GM18505 (cell line): Measurements from ENCODE around the gene COMMD1.
"Not testable (repeated sequence)": the region's sequence is repeated elsewhere in the genome, so short reads cannot be mapped to it uniquely, and the experiment has no call there.

Experiments
- ATAC-seq: cut with Tn5 transposase; IDR thresholded peaks from one replicate; pipeline ENCODE4 v1.9.1; 2021; ENCODE audit not compliant: unreplicated experiment
- POLR2A ChIP-seq: IDR thresholded peaks from 4 replicates; pipeline ENCODE4 v1.6.1; 2011; ENCODE audit warnings: borderline replicate concordance; ENCODE audit not compliant: insufficient read depth, insufficient read length; ENCODE audit errors: extremely low read depth

The COMMD1 gene

GRCh38 chr2:61905372-61906185 lies at the start of gene COMMD1:
TSS of gene COMMD1 (plus strand) at chr2:61905674. CDS start at chr2:61905679, 5 bp downstream.
- peak; percentile 94 for TF ChIP-seq POLR2A
- ATAC-seq: peak; percentile 98

DNA sequence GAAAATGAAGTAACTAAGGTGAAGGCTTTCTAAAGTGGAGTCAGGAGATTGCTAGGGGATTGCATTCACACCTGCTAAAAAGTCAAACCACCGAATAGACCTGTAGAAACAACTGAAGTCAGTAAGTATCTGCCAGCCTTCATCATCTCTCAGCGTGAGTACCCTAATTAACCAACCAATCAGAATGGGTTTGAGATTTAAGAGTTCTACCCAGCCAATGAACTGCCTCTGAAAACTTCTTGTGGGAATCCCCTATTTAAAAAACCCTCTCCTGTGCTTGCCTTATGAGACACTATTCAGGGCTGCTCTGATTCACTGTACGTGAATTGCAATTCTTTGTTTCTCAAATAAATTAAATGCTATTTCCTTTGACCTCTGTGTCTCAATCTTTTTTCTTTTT lies 48.2 kb upstream of the COMMD1 start:
- no peak for TF ChIP-seq POLR2A
- no peak for ATAC-seq

DNA sequence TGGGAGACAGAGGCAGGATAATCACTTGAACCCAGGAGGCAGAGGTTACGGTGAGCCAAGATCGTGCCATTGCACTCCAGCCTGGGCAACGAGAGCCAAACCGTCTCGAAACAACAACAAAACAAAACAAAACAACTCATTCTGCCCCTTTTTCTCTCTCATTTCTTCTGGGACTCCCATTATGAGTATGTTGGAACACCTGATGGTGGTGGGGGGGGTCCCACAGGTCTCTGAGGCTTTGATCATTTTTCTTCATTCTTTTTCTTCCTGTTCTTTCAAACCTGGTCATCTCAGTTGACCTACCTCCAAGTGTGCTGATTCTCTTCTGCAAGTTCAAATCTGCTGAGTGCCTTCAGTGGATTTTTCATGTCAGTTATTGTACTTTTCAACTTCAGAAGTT lies 43.4 kb upstream of the COMMD1 start:
- TF ChIP-seq POLR2A: no peak
- ATAC-seq: no peak

GRCh38 chr2:61866482-61867089 lies 38.9 kb upstream of the COMMD1 start:
- not testable (repeated sequence) for ATAC-seq

- no peak for TF ChIP-seq POLR2A
- ATAC-seq: no peak
Observed at GRCh38 chr2:61876400-61876799, 29.1 kb upstream of the COMMD1 start.

DNA sequence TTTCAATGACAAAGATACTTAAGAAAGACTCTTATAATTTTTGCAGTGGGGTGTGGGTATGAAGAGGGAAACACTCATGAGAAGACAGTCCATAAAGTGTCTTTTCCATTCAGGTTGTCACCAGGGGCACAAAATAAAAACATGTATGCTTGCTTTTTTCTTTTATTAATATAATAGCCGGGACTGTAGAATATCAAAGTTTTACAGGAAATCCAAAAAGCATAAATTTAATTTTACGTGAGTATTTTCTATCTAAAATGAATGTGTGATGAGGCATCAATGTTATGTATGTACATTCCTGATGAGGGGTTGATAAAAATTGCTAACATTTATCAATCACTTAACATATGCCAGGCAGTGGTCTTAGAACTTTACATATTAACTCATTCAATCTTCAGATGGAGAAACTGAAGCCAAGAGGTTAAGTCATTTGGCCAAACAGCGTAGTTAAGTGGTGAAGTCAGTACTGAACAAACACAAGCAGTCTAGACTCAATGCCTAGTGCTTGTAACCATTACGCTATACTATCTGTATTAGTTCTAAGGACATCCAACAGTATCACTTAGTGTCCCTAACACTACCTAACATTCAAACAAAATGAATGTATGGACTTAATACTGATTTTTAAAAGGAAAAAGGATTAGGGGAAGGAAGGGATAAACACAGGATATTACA lies 27.8 kb upstream of the COMMD1 start:
- no peak for ATAC-seq

DNA sequence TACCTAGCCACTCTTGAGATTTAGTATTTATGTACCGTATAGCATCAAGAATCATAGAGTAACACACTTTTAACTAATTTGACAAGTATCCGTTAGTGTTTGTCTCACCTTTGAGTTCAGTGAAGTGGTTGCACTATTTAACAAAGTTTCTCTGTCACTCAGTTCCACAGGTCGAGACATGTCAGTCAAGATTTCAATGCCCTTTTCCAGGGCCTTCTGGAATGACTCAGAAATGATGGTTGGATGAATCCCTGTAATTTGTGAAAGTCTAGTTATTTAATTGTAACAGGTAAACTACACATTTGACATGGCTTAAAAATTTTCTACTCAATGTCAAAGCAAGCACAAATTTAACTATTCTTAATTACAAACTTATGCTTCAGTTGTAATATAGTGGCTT lies 26.7 kb upstream of the COMMD1 start:
- no peak for TF ChIP-seq POLR2A
- no peak for ATAC-seq

More for the DNA sequence above, 27.8 kb upstream of the COMMD1 start:
- TF ChIP-seq POLR2A: no peak

DNA sequence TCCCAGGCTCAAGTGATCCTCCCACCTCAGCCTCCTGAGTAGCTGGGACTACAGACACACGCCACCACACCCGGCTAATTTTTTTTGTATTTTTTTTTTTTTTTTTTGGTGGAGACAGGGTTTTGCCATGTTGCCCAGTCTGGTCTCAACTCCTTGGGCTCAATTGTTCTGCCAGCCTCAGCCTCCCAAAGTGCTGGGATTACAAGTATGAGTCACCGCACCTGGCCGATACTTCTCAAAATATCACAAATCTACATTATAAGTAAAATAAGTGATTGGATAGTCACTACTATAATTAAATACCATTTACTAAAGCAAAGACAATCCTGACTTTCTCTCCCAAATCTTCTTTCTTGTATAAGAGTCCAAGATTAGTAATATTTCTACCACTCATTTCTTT lies 26.1 kb upstream of the COMMD1 start:
- ATAC-seq: not testable (repeated sequence)

DNA sequence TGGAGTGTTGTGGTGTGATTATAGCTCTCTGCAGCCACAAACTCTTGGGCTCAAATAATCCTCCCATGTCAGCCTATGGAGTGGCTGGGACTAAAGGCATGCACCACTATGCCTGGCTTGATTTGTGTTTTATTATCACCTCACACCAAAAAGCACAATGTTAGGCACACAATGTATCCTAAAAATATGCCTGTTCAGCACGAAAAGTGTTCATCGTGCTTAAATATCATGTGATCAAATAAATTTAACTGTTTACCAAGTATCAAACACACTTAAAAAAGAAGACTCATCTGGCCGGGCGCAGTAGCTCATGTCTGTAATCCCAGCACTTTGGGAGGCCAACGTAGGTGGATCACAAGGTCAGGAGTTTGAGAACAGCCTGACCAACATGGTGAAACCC lies 22.6 kb upstream of the COMMD1 start:
- no peak for ATAC-seq
- no peak for TF ChIP-seq POLR2A

DNA sequence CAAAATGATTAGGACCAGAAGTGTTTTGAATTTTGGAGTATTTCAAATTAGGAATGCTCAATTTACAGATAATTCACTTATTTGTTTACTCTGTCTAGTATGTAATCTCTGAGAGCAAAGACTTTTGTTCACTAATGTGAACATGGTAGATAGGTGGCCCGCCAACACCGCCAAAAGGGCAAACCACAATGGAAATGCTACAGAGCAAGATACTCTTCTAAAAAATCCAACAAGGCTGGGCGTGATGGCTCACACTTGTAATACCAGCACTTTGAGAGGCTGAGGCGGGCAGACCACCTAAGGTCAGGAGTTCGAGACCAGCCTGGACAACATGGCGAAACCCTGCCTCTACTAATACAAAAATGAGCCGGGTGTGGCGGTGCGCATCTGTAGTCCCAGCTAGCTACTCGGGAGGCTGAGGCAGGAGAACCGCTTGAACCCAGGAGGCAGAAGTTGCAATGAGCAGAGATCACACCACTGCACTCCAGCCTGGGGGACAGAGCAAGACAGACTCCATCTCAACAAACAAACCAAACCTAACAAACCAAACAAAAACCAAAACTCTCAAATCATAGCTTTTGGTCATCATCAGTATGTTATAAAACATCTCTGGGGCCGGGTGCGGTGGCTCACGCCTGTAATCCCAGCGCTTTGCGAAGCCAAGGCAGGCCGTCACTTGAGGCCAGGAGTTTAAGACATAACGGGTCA lies 19.4 kb upstream of the COMMD1 start:
- ATAC-seq: no peak
- no peak for TF ChIP-seq POLR2A

- no peak for TF ChIP-seq POLR2A
- no peak for ATAC-seq
Observed at GRCh38 chr2:61887717-61888266, 17.7 kb upstream of the COMMD1 start.

DNA sequence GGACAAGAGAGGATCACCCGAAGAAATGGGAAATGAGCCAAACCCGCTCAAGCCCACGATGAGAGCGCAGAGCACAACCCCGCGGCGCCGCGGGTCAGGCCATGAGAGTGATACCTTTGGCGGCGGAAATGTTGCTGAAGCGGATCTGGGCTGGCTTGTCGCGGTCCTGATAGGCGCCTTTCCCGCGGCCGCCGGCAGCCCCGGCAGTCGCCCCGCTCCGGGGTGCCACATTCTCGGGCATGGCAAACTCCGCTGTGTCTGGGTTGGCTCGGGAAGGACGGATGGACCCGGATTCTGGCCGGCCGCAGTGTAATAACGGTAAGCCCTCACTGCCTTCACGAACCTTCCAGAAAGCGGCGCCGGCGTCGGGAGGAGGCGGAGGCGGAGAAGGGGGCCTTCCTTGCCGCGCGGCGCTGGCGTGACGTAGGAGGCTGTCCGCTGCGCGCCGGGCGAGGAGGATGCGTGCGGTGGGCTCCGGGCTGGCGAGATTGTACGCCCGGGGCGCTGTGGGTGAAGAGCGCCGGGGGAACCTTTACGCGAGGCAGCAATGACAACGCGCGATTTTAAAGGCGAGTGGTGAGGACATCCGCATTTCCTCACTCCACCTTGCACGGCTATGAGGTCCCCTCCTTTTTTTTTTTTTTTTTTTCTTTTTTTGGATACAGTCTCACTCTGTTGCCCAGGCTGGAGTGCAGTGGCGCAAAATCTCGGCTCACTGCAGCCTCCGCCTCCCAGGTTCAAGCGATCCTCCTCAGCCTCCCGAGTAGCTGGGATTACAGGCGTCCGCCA lies 17.0 kb upstream of the COMMD1 start, which contains the start of gene CCT4:
CCT4 (minus strand) TSS at position 390 of the 789 bp plus-strand sequence; CDS start at position 241, 149 bp downstream.
- TF ChIP-seq POLR2A: peak; percentile 95
- peak; percentile 82 for ATAC-seq

DNA sequence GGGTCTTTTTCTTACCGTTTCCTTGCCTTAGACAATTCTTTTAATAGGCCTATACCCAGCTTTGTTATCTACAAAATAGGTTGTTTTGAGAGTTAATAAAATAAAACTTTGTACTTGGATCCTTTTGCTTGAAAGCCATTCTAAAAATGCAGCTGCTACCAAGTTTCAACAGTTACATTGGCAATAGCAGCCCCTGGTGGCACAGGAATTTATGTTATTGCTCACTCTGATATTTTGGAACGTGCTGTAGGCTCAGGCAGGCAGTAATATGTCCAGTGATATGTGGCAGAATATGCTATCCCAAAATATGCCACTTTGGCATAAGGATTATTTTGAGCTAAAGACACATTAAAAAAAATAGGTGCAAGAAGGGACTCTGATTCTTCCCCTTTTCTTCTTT lies 6.7 kb upstream of the COMMD1 start:
- no peak for TF ChIP-seq POLR2A
- ATAC-seq: no peak

- TF ChIP-seq POLR2A: no peak
- no peak for ATAC-seq
Observed at GRCh38 chr2:61900281-61900680, 5.2 kb upstream of the COMMD1 start.
